KMS-11 (cell line): ENCODE measurements around the gene CDK14.

Source experiments
- H2AFZ ChIP-seq: fragments of 200-600 bp; sonication (generic); 2 replicates; pipeline ENCODE4 v1.6.1; 2016; ENCODE audit warnings: antibody characterized with exemption, mixed run types, low read depth
- H3K27ac ChIP-seq: fragments of 200-600 bp; sonication (generic); 2 replicates; pipeline ENCODE4 v1.6.1; 2016; ENCODE audit warnings: mild to moderate bottlenecking, mixed run types
- H3K27me3 ChIP-seq: fragments of 200-600 bp; sonication (generic); 2 replicates; pipeline ENCODE4 v1.6.1; 2017; ENCODE audit warnings: mild to moderate bottlenecking, low read depth, mixed run types, moderate library complexity; ENCODE audit not compliant: insufficient read depth
- H3K36me3 ChIP-seq: fragments of 200-600 bp; sonication (generic); 2 replicates; pipeline ENCODE4 v1.6.1; 2017; ENCODE audit warnings: mild to moderate bottlenecking, mixed run types; ENCODE audit not compliant: insufficient read depth
- H3K4me1 ChIP-seq: fragments of 200-600 bp; sonication (generic); 2 replicates; pipeline ENCODE4 v1.6.1; 2016; ENCODE audit warnings: mild to moderate bottlenecking, low read depth, mixed run types; ENCODE audit not compliant: poor library complexity, severe bottlenecking
- H3K4me2 ChIP-seq: fragments of 200-600 bp; sonication (generic); 2 replicates; pipeline ENCODE4 v1.7.0; 2016; ENCODE audit warnings: mild to moderate bottlenecking, mixed run types
- H3K4me3 ChIP-seq: fragments of 200-600 bp; sonication (generic); IDR thresholded peaks from 2 replicates; pipeline ENCODE4 v1.6.1; 2017; ENCODE audit warnings: low read depth, low read length, mixed read lengths; ENCODE audit not compliant: insufficient read depth
- H3K79me2 ChIP-seq: fragments of 200-600 bp; sonication (generic); 2 replicates; pipeline ENCODE4 v1.6.1; 2016; ENCODE audit warnings: low read depth, mixed run types; ENCODE audit not compliant: insufficient read depth
- H3K9ac ChIP-seq: fragments of 200-600 bp; sonication (generic); 2 replicates; pipeline ENCODE4 v1.6.1; 2016; ENCODE audit warnings: mild to moderate bottlenecking, mixed run types
- H4K20me1 ChIP-seq: fragments of 200-600 bp; sonication (generic); 2 replicates; pipeline ENCODE4 v1.6.1; 2016; ENCODE audit warnings: mild to moderate bottlenecking, mixed run types; ENCODE audit not compliant: insufficient read depth
- TF ChIP-seq, protein P1 (sequence below): fragments of 200-600 bp; sonication (generic); conservative IDR thresholded peaks from 2 replicates; pipeline ENCODE4 v1.6.1; 2017; ENCODE audit warnings: low read depth, mild to moderate bottlenecking, antibody characterized with exemption, low read length, moderate library complexity, mixed read lengths

CDK14 gene

DNA sequence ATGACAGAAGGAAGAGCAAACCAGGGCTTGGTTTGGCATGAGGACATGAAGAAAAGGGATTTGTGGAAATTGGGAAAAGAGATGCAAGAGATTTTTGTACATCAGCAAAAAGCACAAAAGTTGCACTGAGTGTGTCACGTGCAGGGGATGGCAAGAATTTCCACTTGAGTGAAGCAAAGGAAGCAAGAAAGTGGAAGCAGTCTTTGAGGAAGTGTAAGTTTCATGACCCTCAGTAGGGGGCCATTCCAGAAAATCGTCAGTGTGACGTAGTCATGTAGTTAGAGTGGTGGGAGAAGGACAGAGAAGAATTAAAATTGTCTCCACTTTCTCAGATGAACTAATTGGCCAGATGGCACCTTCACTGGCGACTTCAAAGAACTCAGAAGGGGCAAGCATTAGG is 544.9 kb downstream of the CDK14 start:
- no peak overlapping the region for H2AFZ ChIP-seq
- no peak overlapping the region for H3K4me2 ChIP-seq
- H3K27me3 ChIP-seq: no peaks in the 10 kb centered on the region
- no peaks in the 10 kb centered on the region for H3K4me1 ChIP-seq
- H4K20me1 ChIP-seq: no peaks in the 10 kb centered on the region
- H3K27ac ChIP-seq: no peak overlapping the region
- no peaks in the 10 kb centered on the region for H3K79me2 ChIP-seq
- TF ChIP-seq, protein P1, sequence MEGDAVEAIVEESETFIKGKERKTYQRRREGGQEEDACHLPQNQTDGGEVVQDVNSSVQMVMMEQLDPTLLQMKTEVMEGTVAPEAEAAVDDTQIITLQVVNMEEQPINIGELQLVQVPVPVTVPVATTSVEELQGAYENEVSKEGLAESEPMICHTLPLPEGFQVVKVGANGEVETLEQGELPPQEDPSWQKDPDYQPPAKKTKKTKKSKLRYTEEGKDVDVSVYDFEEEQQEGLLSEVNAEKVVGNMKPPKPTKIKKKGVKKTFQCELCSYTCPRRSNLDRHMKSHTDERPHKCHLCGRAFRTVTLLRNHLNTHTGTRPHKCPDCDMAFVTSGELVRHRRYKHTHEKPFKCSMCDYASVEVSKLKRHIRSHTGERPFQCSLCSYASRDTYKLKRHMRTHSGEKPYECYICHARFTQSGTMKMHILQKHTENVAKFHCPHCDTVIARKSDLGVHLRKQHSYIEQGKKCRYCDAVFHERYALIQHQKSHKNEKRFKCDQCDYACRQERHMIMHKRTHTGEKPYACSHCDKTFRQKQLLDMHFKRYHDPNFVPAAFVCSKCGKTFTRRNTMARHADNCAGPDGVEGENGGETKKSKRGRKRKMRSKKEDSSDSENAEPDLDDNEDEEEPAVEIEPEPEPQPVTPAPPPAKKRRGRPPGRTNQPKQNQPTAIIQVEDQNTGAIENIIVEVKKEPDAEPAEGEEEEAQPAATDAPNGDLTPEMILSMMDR: no peak
- H3K36me3 ChIP-seq: no peaks in the 10 kb centered on the region
- no peak overlapping the region for H3K4me3 ChIP-seq
- H3K9ac ChIP-seq: no peak overlapping the region

DNA sequence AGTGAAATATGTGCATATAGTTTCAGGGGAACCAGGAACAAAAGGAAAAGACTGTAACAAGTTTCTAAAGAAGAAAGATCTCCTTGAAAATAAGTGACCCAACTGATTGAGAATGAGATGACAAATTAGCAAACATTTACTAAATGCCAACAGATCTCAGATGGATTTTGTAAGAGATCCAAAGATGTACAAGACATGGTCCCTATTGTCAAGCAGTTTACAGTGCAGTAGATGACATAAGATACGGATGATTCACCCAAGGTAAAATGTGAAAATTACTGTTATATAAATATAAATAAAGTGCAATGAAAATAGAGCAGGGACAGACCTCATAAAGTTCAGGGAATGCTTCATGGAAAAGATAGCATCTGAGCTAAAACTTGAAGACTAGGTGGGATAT is 546.6 kb downstream of the CDK14 start:
- Histone ChIP-seq H3K4me1 (no peaks in the 10 kb centered on the region), H3K36me3 (no peaks in the 10 kb centered on the region), H4K20me1 (no peaks in the 10 kb centered on the region), H3K27ac (no peak overlapping the region), H3K79me2 (no peaks in the 10 kb centered on the region), H3K4me3 (no peak overlapping the region), H3K4me2 (no peak overlapping the region), H2AFZ (no peak overlapping the region), H3K9ac (no peak overlapping the region), H3K27me3 (no peaks in the 10 kb centered on the region)
- TF ChIP-seq, protein P1: no peak

DNA sequence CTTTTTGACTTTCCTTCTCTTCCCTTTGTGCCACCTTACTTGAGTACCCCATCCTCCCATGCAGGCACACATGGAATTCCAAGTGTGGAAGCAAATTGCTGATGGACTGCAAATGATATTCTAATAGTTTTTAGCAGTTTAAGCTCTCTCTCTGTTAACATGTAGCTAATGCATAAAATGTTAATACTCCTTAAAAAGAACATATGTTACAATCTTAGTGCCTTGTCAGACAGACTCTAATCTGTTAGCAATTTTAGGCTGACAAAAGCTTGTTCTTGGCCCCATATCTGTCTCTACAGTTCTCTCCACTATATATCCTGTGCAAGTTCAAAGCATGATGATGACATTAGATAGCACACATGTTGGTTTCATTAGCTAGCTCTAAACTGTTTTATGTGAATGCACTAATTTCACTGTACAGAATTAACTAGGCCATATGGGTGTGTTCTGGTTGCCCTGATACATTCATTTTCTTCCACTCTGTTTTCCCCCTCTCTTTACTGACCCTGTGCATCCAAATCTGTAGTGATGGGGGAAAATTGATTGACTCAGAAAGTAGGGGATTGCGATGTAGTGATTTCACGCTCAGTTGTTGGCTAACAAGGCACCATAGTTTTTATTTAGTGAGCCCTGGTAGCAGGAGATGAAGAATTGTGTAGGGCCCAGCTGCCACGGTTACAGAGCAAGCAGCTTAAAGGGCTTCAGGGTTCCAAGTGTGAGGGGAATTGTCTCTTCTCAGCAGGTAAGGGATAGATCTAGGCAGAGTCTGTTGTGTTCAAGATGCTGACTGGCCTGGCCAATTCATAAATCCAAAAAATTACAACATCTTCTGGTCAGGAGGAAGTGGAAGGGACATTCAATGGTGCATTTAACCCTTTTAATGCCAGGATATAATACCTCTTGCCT is 553.5 kb downstream of the CDK14 start:
- Histone ChIP-seq H3K4me3 (no peak overlapping the region), H4K20me1 (no peaks in the 10 kb centered on the region), H3K27ac (no peak overlapping the region), H3K79me2 (no peaks in the 10 kb centered on the region), H3K27me3 (no peaks in the 10 kb centered on the region), H3K4me1 (no peaks in the 10 kb centered on the region), H3K4me2 (no peak overlapping the region), H2AFZ (no peak overlapping the region), H3K36me3 (no peaks in the 10 kb centered on the region), H3K9ac (no peak overlapping the region)
- TF ChIP-seq, protein P1: no peak

DNA sequence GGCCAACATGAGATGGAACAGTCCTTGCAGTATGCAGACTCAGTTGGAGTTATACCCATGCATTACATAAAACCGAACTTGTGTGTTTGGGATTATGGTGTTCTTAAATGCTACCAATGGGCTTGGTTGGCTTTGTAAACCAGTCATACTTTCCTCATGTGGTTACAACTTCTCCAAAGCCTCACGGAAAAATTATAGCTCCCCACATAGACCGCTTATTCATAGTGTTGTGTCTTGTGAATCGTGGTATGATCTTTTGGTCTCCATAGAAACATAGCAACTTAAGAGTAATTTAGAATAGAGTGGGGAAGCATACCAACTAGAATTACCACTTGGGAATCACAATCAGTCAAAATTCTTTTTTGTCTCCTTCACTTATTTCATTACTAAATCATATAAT is 555.8 kb downstream of the CDK14 start:
- H3K79me2 ChIP-seq: no peaks in the 10 kb centered on the region
- no peak overlapping the region for H3K4me3 ChIP-seq
- no peak overlapping the region for H2AFZ ChIP-seq
- H3K27ac ChIP-seq: no peak overlapping the region
- no peak overlapping the region for H3K4me2 ChIP-seq
- TF ChIP-seq, protein P1: no peak
- H3K36me3 ChIP-seq: no peaks in the 10 kb centered on the region
- no peaks in the 10 kb centered on the region for H3K27me3 ChIP-seq
- H3K4me1 ChIP-seq: no peaks in the 10 kb centered on the region
- H3K9ac ChIP-seq: no peak overlapping the region
- H4K20me1 ChIP-seq: no peaks in the 10 kb centered on the region
